Smooth muscle cell (in vitro differentiated cells): ENCODE data around the gene PGC. TPM values are rescaled to one million over a fixed set of nuclear protein-coding genes. Genes with fewer than 3 reads are reported as not detected.

Experiments used
- DNase-seq: peaks from one replicate; lab custom pipeline; 2025; ENCODE audit not compliant: unreplicated experiment; lab: John Stamatoyannopoulos, UW
- H2AFZ ChIP-seq: fragments of 200-600 bp; sonication (generic); 2 replicates; pipeline ENCODE4 v1.6.0; 2016; ENCODE audit warnings: antibody characterized with exemption, low read depth, mild to moderate bottlenecking
- H3F3A ChIP-seq: fragments of 200-600 bp; sonication (generic); 2 replicates; pipeline ENCODE4 v1.6.0; 2017; ENCODE audit warnings: antibody characterized with exemption, low read depth
- H3K27ac ChIP-seq: fragments of 200-600 bp; sonication (generic); 2 replicates; pipeline ENCODE4 v1.5.1; 2016; ENCODE audit warnings: low read depth, mild to moderate bottlenecking
- H3K27me3 ChIP-seq: fragments of 200-600 bp; sonication (generic); 2 replicates; pipeline ENCODE4 v1.6.1; 2016; ENCODE audit warnings: low read depth, mild to moderate bottlenecking
- H3K36me3 ChIP-seq: fragments of 200-600 bp; sonication (generic); 2 replicates; pipeline ENCODE4 v1.5.1; 2016; ENCODE audit warnings: low read depth
- H3K4me1 ChIP-seq: fragments of 200-600 bp; sonication (generic); 2 replicates; pipeline ENCODE4 v1.5.1; 2016; ENCODE audit warnings: low read depth
- H3K4me2 ChIP-seq: fragments of 200-600 bp; sonication (generic); 2 replicates; pipeline ENCODE4 v1.6.0; 2016; ENCODE audit warnings: mild to moderate bottlenecking
- H3K4me3 ChIP-seq: fragments of 200-600 bp; sonication (generic); 2 replicates; pipeline ENCODE4 v1.5.1; 2016; ENCODE audit warnings: mild to moderate bottlenecking
- H3K79me2 ChIP-seq: fragments of 200-600 bp; sonication (generic); 2 replicates; pipeline ENCODE4 v1.6.0; 2016; ENCODE audit warnings: low read depth, mild to moderate bottlenecking
- H3K9ac ChIP-seq: fragments of 200-600 bp; sonication (generic); 2 replicates; pipeline ENCODE4 v1.6.0; 2016; ENCODE audit warnings: low read depth
- H3K9me3 ChIP-seq: fragments of 200-600 bp; sonication (generic); replicated peaks from 2 replicates; pipeline ENCODE4 v1.5.1; 2016; ENCODE audit warnings: low read depth
- H4K20me1 ChIP-seq: fragments of 200-600 bp; sonication (generic); 2 replicates; pipeline ENCODE4 v1.6.0; 2016; ENCODE audit warnings: low read depth
- WGBS: methylation state at CpG from one replicate; pipeline ENCODE4 v1.1.7; 2016; ENCODE audit warnings: low lambda C conversion rate; 5-methylcytosine and 5-hydroxymethylcytosine counted together
- polyA plus RNA-seq: library from polyadenylated mRNA; unstranded; fragments of >200 nt; fragmentation: Nextera tagmentation; extraction: Ambion mirVana; gene quantifications from 2 replicates; pipeline ENCODE4 v1.2.1, GENCODE V29; 2016
- total RNA-seq: library from RNA; depleted of rRNA; stranded (reverse); fragments of >200 nt; gene quantifications from 2 replicates; pipeline ENCODE4 v1.2.3, GENCODE V29; 2014
- TF ChIP-seq, protein P1 (sequence below): fragments of 200-600 bp; sonication (generic); IDR thresholded peaks from 2 replicates; pipeline ENCODE4 v1.5.1; 2017; ENCODE audit warnings: borderline replicate concordance, mild to moderate bottlenecking, antibody characterized with exemption; ENCODE audit not compliant: insufficient read depth, poor library complexity, severe bottlenecking

Gene PGC
- total and polyA plus RNA-seq, 2 experiments from 2014 or later: not detected

DNA sequence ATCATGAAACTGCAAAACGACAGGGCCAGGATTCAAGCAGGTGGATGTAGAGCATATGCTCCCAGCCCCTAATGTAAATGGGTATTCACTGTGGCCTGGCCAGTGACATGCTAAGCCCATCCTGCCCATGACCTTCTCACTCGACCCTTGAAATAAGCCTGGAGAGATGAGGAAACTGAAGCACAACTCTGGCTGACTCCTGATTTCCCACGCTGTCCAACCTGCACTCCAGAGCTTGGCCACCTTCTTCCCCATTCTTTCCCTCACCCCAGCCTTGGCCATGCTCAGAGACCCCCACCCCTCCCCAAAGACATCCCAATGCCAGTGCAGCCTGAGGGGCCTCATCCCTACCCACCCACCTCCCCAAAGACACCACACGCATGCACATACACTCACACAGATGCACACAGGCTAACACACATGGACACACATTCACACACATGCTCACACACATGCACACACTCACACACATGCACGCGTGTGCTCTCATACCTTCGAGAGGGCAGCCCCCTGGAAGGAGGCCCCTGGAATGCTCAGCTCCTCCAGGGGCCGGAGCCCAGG, 24.1 kb downstream of the PGC start:
- no peaks in the 10 kb centered on the region for H3F3A ChIP-seq
- TF ChIP-seq, protein P1, sequence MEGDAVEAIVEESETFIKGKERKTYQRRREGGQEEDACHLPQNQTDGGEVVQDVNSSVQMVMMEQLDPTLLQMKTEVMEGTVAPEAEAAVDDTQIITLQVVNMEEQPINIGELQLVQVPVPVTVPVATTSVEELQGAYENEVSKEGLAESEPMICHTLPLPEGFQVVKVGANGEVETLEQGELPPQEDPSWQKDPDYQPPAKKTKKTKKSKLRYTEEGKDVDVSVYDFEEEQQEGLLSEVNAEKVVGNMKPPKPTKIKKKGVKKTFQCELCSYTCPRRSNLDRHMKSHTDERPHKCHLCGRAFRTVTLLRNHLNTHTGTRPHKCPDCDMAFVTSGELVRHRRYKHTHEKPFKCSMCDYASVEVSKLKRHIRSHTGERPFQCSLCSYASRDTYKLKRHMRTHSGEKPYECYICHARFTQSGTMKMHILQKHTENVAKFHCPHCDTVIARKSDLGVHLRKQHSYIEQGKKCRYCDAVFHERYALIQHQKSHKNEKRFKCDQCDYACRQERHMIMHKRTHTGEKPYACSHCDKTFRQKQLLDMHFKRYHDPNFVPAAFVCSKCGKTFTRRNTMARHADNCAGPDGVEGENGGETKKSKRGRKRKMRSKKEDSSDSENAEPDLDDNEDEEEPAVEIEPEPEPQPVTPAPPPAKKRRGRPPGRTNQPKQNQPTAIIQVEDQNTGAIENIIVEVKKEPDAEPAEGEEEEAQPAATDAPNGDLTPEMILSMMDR: no peak
- no peak overlapping the region for H2AFZ ChIP-seq
- H3K36me3 ChIP-seq: no peaks in the 10 kb centered on the region
- whole genome bisulfite sequencing: 69% methylated on average over 8 of the region's 8 CpGs
- H3K9me3 ChIP-seq: no peaks in the 10 kb centered on the region
- no peak overlapping the region for H3K27ac ChIP-seq
- peaks cover 6% of the 10 kb centered on the region for H4K20me1 ChIP-seq
- H3K27me3 ChIP-seq: no peaks in the 10 kb centered on the region
- H3K79me2 ChIP-seq: peaks cover 26% of the 10 kb centered on the region
- H3K4me1 ChIP-seq: no peaks in the 10 kb centered on the region
- no peak overlapping the region for H3K9ac ChIP-seq
- no peak overlapping the region for H3K4me3 ChIP-seq
- peak overlapping the region; percentile 56 for H3K4me2 ChIP-seq
- no peak for DNase-seq

DNA sequence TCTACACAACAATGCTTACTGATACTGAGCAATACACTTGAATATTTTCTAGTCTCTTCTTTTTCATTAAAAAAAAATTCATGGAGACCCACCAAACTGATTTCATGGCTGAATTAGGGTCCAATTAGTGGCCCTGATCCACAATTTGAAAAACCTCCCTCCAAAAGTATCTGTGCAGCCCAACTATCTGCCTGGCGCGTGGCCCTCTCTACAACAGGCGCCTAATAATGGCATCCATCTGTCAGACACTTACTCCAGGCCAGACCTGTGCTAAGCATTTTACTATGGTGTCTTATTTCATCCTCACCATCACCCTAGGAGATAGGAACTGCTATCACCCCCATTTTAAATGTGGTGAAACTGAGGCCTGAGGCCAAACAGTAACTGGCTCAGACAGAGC, 25.8 kb downstream of the PGC start:
- Histone ChIP-seq H3K27ac (no peak overlapping the region), H3K9me3 (no peaks in the 10 kb centered on the region), H2AFZ (no peak overlapping the region), H3K4me3 (no peak overlapping the region), H3K4me1 (peaks cover 8% of the 10 kb centered on the region), H3F3A (no peaks in the 10 kb centered on the region), H3K4me2 (no peak overlapping the region), H4K20me1 (peaks cover 6% of the 10 kb centered on the region), H3K9ac (no peak overlapping the region), H3K36me3 (no peaks in the 10 kb centered on the region), H3K79me2 (peaks cover 25% of the 10 kb centered on the region), H3K27me3 (no peaks in the 10 kb centered on the region)
- DNase-seq: no peak
- 96% methylated on average over 3 of the region's 3 CpGs for WGBS
- TF ChIP-seq, protein P1: no peak

DNA sequence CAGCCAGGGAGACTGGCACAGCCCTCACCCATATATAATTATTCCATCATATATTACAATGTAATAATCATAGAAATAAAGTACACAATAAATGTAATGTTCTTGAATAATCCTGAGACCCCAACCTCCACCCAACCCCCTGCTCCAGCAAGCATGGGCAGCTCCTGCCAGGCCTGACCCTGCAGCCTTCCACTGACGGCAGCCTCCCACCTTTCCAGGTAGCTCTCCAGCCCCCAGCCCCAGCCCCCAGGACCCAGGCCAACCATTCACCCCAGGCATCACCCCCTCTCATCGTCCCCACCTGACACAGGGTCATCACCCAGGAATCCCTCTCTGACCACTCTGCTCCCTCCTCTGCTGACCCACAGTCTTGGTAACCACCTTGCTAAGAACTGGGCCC, 26.4 kb downstream of the PGC start:
- Histone ChIP-seq H3K27me3 (no peaks in the 10 kb centered on the region), H3K36me3 (no peaks in the 10 kb centered on the region), H2AFZ (no peak overlapping the region), H3K79me2 (peaks cover 19% of the 10 kb centered on the region), H3K9ac (no peak overlapping the region), H3K4me2 (no peak overlapping the region), H3K9me3 (no peaks in the 10 kb centered on the region), H3K27ac (no peak overlapping the region), H4K20me1 (peaks cover 6% of the 10 kb centered on the region), H3K4me1 (peaks cover 8% of the 10 kb centered on the region), H3K4me3 (no peak overlapping the region), H3F3A (no peaks in the 10 kb centered on the region)
- TF ChIP-seq, protein P1: no peak
- 96% methylated on average over 2 of the region's 2 CpGs for WGBS
- DNase-seq: no peak

DNA sequence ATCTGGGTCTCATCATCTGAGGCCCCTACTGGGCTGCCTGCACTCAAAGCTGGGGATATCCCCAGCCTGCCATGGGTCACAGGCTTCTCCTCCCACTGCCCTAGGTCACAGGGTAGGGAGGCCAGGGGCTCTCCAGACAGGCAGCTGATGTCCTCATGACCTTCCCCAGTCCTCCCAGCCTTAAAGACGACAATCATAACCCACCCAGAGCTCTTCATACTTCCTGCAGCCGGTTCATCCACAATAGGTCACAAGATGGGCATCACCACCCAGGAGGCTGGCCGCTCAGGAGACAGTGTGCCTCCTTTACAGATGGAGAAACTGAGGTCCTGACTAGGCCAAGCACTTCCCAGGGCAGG, 27.0 kb downstream of the PGC start:
- WGBS: 86% methylated on average over 3 of the region's 3 CpGs
- peaks cover 8% of the 10 kb centered on the region for H3K4me1 ChIP-seq
- DNase-seq: no peak

More for the DNA sequence above, 27.0 kb downstream of the PGC start:
- Histone ChIP-seq H3K79me2 (peaks cover 14% of the 10 kb centered on the region), H3K27ac (no peak overlapping the region), H3K9me3 (no peaks in the 10 kb centered on the region), H4K20me1 (peaks cover 6% of the 10 kb centered on the region), H3F3A (no peaks in the 10 kb centered on the region), H3K9ac (no peak overlapping the region), H3K4me3 (no peak overlapping the region), H3K36me3 (no peaks in the 10 kb centered on the region), H2AFZ (no peak overlapping the region), H3K27me3 (no peaks in the 10 kb centered on the region), H3K4me2 (no peak overlapping the region)
- TF ChIP-seq, protein P1: no peak
